Hematopoietic multipotent progenitor cell treated with erythropoietin and hydrocortisone succinate and interleukin-3 and kit ligand, for 6 days (in vitro differentiated cells): ENCODE measurements around the gene OPCML.

Experiments
- DNase-seq: peaks from one replicate; pipeline ENCODE4 v3.0.0-alpha.2; 2015

OPCML gene

GRCh38 chr11:133271206-133271605 lies 261.1 kb downstream of the OPCML start:
- DNase-seq: no peak

GRCh38 chr11:133269267-133269666 lies 263.0 kb downstream of the OPCML start:
- no peak for DNase-seq

- DNase-seq: no peak
Measured at GRCh38 chr11:133266986-133267385, 265.3 kb downstream of the OPCML start.

GRCh38 chr11:133265530-133266035 lies 266.7 kb downstream of the OPCML start:
- no peak for DNase-seq

GRCh38 chr11:133263332-133263731 lies 269.0 kb downstream of the OPCML start:
- no peak for DNase-seq

GRCh38 chr11:133258751-133259150 lies 273.6 kb downstream of the OPCML start:
- no peak for DNase-seq

GRCh38 chr11:133254601-133255000 lies 277.7 kb downstream of the OPCML start:
- DNase-seq: no peak

GRCh38 chr11:133253570-133253969 lies 278.7 kb downstream of the OPCML start:
- DNase-seq: no peak

- no peak for DNase-seq
Measured at GRCh38 chr11:133251841-133252240, 280.5 kb downstream of the OPCML start.

GRCh38 chr11:133249530-133249929 lies 282.8 kb downstream of the OPCML start:
- DNase-seq: no peak

GRCh38 chr11:133249065-133249464 lies 283.2 kb downstream of the OPCML start:
- no peak for DNase-seq

- no peak for DNase-seq
Measured at GRCh38 chr11:133243832-133244231, 288.5 kb downstream of the OPCML start.

GRCh38 chr11:133240908-133241655 lies 291.2 kb downstream of the OPCML start:
- DNase-seq: no peak

GRCh38 chr11:133239575-133239974 lies 292.7 kb downstream of the OPCML start:
- no peak for DNase-seq

- no peak for DNase-seq
Measured at GRCh38 chr11:133238495-133238894, 293.8 kb downstream of the OPCML start.

- no peak for DNase-seq
Measured at GRCh38 chr11:133238027-133238426, 294.3 kb downstream of the OPCML start.

- DNase-seq: no peak
Measured at GRCh38 chr11:133235381-133235780, 296.9 kb downstream of the OPCML start.

GRCh38 chr11:133234883-133235282 lies 297.4 kb downstream of the OPCML start:
- no peak for DNase-seq

- no peak for DNase-seq
Measured at GRCh38 chr11:133232665-133233064, 299.6 kb downstream of the OPCML start.

- DNase-seq: no peak
Measured at GRCh38 chr11:133230431-133230830, 301.9 kb downstream of the OPCML start.

- no peak for DNase-seq
Measured at GRCh38 chr11:133228471-133229329, 303.6 kb downstream of the OPCML start.

GRCh38 chr11:133227632-133228111 lies 304.6 kb downstream of the OPCML start:
- no peak for DNase-seq

GRCh38 chr11:133224271-133224670 lies 308.0 kb downstream of the OPCML start:
- no peak for DNase-seq
